ENCODE measurements around the gene MAML2.

Gene MAML2

DNA sequence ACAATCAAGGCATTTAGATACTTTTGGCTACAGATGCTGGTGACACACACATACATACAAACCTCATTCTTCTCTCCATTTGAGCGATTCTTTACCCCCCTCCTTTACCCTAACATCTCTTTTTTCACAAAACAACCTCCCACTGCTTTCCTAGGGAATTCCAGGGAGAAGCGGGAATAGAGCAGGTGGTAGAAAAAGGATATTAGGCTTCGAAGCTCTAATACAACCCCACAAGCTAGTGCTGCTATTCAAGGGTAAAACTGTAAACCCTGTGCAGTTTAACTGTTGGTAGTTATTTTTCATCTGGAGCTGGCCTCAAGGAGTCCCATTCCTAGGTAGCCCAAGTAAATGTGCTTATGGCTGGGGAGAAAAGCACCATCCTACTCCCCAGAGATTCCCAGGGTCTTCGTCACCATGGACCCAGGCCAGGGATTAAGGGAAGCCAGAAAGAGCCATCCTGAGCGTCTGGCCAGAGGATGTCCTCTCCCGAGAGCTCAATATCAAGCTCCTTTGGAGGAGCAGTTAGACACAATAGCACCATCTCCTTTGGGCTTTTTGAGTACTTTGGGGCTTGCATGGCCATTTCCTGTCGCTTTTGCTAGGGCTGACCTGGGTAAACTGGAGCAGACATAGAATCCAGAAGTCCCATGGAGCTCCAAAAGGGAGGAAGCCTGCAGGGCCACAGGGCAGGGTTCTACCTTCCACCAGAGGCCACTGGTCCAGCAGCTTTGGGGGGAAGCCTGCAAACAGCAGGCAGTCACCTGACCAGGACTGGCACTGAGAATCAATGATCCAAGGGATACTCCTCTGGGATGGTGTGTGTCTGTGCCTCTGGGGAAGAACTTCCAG, 3.1 kb downstream of the MAML2 start:
- no peak for DNase-seq (ENCODE audit: low spot score)

DNA sequence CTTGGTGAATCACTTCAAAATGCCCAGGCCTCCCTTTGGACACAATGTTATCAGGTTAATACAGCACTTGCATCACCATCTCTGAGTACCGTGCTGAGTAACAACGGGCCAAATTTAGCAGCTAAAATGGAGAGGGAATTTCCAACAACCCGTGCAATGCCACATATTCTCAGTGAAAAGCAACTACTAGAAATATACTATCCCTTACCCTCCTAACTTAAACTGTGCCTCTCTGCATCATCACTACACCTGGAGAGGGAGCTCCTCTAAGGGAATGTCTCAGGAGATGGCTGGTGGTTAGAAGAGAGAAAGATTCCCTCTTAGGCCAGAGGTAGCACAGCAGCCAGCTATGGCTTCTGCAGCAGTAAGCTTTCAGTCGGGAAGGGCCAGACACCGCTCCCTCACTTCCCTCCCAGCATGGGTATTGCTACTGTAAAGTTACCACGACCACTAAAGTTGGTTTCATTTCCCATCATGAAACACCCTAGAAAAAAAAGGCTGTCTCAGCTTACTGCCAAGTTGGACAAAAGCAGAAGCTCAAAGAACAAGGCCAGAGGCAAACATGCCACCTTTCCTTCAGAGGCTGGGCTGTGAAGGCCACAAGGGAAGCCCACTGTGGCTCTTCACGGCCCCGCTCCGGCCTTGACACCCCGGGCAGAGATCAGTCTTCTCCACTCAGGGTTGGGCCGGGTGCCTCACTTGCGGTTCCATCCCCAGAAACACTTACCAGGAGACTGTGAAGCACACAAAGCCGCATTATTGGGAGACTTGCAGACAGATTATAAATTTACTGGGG, 3.9 kb downstream of the MAML2 start:
- no peak for DNase-seq (ENCODE audit: low spot score)

DNA sequence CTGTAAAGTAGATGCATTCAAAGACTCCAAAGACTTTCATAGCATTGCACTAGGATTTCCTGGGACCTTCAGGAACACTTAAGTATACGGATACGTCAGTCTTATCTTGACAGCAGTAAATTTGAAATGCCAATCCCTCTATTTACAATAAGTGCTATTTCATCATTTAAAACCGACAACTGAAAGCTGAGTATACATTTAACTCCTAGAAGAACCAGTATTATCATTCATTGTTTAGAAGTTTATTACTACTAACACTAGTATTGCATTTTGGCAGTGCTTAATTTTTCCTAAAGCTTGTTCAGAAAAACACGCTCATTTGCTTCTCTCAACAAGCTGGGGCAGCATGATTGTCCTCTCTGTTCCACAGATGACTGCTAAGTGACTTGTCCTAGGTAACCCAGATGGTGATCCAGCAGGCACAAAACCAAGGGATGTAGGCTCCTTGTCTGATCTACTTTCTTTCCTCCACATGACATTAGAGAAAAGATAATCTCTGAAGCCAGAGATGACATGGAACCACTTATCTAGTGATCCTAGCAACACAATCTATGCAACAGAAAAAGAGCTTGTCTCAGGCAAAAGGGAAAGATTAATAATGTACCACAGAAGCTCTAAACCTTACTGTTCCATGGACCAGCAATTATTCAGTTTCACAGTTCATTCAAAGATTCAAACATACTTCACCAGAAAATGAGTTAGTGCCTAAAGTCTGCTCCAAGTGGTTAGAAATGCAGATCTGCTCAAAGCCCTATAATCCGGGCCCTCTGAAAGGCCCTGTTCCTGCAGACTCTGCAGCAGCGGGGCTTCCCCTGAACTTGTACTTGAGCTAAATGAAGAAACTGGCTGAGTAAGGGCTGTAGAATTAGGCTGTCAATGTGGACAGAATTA, 5.2 kb downstream of the MAML2 start:
- no peak for DNase-seq (ENCODE audit: low spot score)

DNA sequence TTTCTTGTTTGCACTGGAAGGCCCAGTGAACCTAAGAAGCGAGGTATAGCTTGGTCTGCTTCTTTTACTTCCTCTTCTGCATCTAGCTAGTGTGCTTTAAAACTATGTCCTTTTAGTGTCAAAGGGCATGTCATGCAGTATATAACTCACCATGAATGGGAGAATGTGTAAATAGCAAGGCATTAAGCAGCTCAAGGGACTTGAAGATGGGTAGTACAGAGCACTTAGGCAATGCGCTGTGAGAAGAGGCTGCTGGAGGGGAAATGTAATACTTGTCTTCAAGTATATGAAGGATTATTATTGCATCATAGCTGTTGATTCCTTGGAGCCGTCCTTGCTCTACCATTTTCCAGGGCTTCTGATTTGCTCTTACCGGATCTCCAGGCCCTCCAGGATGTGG, 7.6 kb downstream of the MAML2 start:
- no peak for DNase-seq (ENCODE audit: low spot score)

DNA sequence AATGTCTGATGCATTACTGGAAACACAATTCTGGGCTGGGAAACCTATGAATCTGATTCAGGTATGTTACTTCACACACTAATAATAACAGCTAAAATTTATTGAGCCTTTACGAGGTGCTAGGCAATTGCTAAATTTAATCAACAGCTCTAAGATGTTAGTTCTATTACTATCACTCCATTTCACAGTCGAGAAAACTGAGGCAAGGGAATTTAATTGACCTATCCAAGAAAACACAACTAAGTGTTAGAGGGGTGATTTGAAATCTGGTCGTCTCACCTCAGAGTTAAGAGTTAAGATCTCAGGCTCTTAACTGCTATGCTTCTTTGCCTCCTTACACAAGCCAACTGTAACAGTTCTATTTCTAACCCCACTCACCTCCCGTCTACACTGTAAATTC, 8.8 kb downstream of the MAML2 start:
- DNase-seq (ENCODE audit: low spot score) = no peak

DNA sequence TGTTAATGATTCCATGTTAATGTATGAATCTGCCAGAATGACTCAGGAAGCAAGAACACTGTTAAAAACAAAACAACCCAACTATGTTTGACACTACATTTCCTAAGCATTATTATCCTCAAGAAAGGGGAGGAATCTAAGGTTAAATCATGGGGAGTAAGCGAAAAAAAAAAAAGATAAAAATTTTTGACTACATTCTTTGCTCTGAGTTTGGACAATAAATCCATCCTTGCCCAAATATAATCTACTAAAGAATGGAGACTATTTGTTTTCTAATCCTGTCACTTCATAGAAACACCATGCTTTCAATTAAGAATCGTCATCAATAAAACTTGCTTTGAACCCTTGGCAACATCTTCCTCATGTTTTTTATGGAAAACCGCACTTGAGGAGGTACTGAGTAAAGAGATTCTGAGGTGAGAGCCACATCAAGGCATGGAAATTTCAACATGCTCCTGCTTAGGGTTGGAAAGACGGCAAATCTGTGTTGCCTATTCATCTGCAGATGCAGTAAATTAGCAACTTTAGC, 9.7 kb downstream of the MAML2 start:
- no peak for DNase-seq (ENCODE audit: low spot score)

DNA sequence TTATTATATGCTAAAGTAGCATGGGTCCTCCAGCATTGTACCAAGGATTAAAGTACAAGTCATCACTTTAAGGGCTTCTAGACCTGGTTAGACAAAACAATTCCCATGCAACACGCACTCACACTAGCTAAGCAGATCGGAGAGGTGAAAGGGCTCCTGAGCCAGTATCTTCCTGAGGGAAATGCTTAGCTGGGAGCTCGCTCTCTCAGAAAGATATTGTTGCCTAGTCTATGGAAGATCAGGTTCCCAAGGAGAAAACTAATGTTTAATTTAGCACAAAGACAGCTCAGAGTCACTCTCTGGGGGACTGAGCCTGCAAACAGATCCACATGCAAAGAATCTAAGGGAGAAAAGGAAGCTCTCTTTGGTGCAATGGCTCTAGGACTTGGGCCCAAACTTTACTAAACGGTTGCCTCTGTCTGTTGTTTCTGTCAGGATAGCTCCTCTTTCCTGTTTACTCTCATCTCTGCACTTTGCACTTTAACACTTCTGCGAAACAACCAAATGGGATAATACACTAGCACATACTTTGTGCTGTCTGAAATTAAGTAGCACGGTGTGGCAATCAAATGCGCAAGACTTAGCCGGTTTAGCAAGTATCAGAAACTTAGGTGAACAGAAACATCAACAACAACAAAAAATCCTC, 10.7 kb downstream of the MAML2 start:
- DNase-seq (ENCODE audit: low spot score) = no peak

DNA sequence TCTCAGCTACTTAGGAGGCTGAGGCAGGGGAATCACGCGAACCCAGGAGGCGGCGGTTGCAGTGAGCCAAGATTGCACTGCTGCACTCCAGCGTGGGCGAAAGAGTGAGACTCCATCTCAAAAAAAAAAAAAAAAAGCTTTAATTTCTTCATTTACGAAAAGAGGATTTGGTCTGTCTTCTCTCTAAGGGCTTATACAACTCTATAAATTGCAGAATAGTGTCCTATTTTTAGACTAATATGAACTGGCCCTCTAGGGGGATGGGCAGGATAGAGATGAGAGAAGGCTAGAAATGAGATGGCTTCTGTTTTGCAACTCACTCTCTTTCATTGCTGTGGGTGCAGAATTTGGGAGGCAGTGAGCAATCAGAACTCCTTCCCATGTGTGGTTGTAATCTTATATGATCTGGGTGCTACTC, 11.3 kb downstream of the MAML2 start:
- DNase-seq (ENCODE audit: low spot score) = no peak

DNA sequence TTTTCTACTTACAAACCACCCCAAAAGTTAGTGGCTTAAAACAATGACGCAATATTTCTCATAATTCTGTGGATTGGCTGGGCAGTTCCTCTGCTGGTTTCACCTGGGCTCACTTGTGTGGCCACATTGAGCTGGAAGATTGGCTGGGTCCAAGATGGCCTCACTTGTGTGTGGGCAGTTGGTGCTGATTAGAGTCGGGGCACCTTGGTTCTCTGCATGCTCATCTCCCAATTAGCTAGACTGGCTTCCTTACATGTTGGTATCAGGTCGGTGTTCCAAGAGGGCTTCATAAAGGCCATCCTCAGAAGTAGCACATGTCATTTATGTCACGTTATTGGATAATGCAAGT, 12.5 kb downstream of the MAML2 start:
- DNase-seq (ENCODE audit: low spot score) = no peak

DNA sequence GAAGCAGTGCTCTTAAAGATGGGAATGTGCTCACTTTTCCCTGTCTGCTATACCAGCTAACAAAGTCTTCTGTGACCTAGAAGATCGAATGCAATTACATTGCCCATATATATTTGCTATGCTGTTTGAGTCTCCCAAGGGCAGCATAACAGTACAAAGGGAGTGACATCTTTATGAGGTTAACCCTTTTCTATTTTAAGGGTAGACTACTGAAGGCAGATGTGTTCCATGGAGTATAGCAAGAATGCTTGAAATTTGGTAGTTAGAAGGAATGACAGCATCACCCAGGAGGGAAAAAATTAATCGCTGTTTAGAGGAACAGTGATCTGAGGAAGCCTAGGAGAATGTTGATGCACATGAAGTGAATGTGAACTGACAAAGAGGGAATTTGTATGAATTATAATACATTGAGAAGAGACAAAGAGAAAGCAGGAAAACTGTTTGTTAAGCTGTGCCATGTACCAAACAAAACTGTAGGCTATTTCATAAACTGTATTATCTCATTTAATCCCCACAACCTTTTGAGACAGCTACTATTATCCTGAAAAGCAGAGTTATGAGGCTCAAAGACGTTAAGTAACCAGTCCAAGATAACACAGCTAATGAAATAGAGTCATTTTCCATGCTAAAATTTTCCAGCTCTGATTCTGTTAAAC, 13.0 kb downstream of the MAML2 start:
- no peak for DNase-seq (ENCODE audit: low spot score)

DNA sequence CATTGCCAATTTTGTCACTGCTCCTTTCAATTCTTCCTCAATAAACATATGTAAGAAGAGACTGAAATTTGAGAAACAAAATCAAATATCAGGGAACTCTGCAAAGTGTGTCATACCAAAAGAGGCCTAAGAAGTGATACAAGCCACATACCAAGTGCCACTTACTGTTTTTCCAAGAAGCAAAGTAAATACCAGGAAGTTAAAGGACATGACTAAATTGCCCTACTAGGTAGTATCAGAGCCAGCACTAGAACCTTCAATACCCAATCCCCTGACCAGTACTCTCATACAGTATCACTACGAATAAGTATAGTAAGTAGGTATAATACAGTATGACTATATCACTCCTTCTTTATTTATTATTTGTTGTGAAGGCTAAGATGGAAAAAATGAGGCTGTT, 13.6 kb downstream of the MAML2 start:
- DNase-seq (ENCODE audit: low spot score) = no peak

DNA sequence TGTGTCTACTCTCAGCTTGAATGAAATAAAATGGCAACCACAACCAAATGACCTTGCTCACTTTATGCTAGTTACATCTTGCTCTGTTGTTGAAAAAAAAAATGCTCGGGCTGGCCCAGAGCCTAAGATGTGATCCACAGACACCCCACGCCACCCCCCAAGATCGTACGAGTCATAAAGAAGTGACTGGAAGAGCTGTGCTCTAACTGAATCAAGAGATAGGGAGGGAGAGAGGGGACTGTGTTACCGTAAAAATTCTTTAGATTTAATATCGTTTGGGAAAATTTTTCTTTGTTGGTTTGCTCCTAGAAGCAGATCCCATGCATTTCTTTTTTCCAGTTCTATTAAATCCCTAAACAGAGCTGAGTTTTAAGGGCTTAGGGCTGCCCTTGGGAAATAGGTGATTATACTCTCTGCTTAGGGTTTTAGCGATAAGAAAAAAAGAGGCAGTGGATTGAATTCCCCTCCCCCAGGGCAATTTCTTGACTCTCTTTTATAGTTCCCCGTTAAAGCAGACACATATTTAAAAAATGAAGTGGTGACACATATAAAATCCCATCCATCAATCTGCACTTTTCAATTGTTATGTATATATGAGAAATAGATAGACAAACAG, 14.5 kb downstream of the MAML2 start:
- DNase-seq (ENCODE audit: low spot score) = no peak

DNA sequence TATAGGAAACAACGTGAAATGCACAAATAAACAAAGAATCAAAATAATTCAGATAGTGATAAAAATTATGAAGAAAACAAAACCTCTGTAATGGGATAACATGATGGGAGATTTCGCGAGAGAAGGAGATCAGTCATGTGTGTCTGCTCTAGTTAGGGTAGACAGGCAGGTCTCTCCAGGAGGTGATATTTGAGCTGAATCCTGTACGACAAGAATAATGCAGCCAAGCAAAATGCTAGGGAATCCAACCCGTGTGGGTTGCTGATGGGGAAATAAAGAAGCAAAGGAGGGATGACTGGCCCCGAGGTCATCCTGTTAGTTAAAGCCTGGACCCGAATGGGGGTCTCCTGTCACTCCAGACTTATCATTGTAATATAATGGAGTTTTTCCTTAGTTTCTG, 16.0 kb downstream of the MAML2 start:
- no peak for DNase-seq (ENCODE audit: low spot score)

DNA sequence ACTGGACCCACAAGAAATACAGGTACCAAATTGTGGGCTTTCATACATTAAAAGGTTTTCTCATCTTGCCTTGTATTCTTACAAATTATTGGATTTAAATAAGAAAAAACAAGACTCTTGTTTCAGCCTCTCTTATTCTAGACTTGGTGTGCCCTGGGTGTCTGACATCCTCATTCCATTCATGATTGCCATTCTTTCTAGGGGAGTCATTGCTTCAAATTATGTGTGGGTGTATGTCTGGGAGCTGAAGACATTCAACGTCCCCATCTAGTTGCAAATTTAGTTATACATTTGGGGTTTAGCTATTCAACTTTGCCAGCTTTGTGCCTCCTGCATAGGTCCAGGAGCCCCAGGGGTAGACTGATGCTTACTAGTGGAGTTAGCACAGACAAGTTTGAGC, 18.1 kb downstream of the MAML2 start:
- no peak for DNase-seq (ENCODE audit: low spot score)

DNA sequence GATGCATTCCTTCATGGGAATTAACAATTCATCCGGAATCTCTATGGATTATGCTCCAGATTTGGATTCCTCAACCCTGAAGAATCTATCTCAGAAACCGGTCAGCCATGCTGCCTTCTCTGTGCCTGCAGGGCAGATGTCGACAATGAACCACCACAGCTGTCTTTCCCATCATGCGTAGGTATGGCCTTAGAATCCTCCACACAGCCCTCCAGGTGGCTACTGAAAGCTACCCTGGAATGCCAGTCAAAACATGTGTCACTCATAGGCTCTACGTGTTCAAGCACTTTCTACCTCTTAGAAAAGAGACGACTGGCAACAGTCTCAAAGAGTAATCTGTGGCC, 19.4 kb downstream of the MAML2 start:
- no peak for DNase-seq (ENCODE audit: low spot score)

DNA sequence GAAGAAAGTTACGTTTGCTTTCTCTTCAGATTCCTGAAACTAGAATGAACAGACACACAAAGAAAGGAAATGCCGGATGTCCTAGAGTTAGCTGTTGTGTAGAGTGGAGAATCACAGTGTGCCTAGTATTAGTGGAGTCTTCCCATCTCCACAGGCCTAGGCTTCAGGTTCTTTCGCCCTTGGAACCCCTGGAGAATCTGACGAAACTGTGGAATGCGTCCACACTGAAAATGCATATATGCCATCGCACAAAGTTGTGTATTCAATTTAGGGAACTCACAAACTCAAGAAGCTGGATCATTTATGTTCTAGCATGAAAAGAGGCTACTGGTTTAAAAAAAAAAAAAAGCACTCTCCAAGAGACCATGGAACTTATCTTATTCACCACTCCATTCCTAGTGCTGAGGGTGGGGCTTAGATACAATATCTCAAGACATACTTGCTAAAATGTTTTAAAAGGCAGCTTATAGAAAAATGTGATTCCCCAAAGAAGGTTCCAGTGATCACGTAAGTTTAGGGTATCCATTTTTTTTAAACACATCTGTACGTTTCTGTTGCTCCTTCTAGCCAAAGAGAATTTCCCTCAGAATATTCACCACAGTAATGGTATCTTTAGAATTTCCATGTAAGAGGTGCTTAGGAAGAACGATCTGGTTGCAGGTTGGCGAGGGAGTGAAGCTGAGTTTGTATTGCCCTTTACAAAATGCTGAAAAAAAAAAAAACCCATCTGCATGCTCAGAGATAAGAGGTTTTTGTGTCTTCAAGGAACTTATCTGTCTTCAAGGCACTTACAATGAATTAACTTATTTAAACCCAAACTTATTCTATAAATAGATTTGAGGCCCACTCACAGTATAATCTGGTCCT, 20.0 kb downstream of the MAML2 start:
- DNase-seq (ENCODE audit: low spot score) = no peak

DNA sequence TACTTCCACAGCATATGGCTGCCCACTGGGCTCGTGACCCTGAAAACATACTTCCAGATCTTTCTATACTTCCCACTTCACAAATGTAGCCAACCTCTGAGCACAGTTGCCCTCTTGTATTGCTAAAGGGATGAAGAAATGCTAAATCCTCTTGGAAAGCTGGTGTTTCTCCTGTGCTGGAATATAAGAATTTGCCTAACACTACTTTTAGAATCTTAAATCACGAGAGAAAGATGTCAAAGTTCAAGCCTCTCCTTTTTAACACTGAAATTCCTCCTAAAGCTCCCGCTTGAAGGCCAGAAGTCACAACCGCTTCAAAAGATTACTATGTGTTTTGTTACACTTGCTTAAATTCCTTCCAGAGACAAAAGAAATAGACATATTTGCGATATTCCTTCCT, 21.9 kb downstream of the MAML2 start:
- no peak for DNase-seq (ENCODE audit: low spot score)

DNA sequence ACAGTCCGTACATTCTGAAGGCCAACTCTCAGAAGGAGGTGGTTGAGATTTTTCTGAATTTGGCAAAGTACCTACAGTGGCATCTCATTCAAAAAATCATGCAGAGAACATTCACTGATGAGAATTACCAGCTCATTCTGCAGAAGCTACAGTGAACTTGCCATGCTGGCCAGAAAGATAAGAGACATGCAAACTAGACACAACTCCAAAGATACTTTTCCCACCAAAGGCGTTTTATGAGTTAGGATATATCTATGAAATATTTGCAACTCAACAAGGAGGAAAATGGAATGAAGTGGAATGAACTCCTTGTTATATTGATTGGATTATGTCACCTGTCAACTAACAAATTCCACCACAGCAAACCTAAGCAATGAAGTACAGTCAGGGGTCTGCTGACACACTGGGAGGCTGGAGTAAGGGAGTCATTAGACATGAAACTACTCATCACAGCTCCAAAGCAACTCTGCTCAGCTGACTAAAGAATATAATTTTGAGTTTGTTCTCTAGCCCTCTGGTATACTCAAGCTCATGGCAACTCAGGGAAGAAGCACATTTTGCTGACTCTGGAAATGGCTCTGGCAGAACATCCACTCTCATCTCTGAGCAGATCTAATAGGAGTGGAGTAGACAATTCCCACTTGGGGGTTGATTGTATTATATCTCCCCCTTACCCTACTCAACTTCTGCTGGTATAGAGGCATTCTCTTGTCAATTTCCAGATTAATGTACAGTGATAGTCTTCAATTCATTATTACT, 22.9 kb downstream of the MAML2 start:
- no peak for DNase-seq (ENCODE audit: low spot score)

DNA sequence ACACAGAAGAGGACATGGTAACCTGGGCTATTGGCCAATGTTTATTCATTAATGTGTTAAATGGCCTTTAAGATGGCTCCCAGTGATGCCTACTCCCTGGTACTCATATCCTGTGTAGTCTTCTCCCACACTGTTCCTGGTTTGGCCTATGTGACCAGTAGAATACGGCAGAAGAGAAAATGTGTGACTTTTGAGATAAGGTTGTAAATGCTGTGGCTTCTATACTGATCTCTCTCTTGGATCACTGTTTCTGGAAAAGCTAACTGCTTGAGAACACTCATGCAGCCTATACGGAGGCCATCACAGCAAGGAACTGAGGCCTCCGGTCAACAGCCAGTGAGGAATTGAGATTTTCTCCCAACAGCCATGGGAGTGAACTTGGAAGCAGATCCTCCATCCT, 24.1 kb downstream of the MAML2 start:
- no peak for DNase-seq (ENCODE audit: low spot score)

Measured in left forelimb (tissue), 1 donor.